Body of pancreas (tissue), 4 donors: ENCODE data around the gene EHMT1. TPM values are rescaled to one million over a fixed set of nuclear protein-coding genes. Genes with fewer than 3 reads are reported as not detected.
"Not testable (repeated sequence)": the region's sequence is repeated elsewhere in the genome, so short reads cannot be mapped to it uniquely, and the experiment has no call there.

Experiments
- ATAC-seq: fragments of 150-250 bp; one replicate; pipeline ENCODE4 v1.9.1; 2016
- DNase-seq, 4 donors: peaks; one replicate each; pipeline ENCODE4 v3.0.0-alpha.2; 2019
- H3K27ac ChIP-seq, 4 donors: fragments of 200-600 bp; sonication (generic); 1 replicate in 3 of 4; 2 replicates in 1 of 4; pipeline versions ENCODE4 v1.5.1 to v1.6.1; 2016 to 2019; ENCODE audit warnings: mild to moderate bottlenecking in 1 of 4, mixed read lengths in 1 of 4, moderate library complexity in 1 of 4
- H3K27me3 ChIP-seq, 2 donors: fragments of 200-600 bp; sonication (generic); one replicate each; pipeline ENCODE4 v1.6.0; 2016; ENCODE audit warnings: mild to moderate bottlenecking in 1 of 2
- H3K36me3 ChIP-seq, 2 donors: fragments of 200-600 bp; sonication (generic); replicated peaks in 1 of 2; 2 replicates each; pipeline ENCODE4 v1.5.1; 2016; ENCODE audit warnings: low read depth in 2 of 2; ENCODE audit not compliant: insufficient read depth in 1 of 2
- H3K4me1 ChIP-seq: fragments of 200-600 bp; sonication (generic); one replicate; pipeline ENCODE4 v1.6.0; 2016
- H3K4me3 ChIP-seq, 2 donors: fragments of 200-600 bp; sonication (generic); 1 replicate in 1 of 2; 2 replicates in 1 of 2; pipeline ENCODE4 v1.5.1; 2016 to 2019
- H3K9me3 ChIP-seq, 3 donors: fragments of 200-600 bp; sonication (generic); 1 replicate in 2 of 3; 2 replicates in 1 of 3; pipeline ENCODE4 v1.5.1; 2016
- CTCF ChIP-seq, 7 experiments: fragments of 450-650 bp in 4 of 7; fragments of 200-600 bp in 3 of 7; sonication (generic) in 3 of 7; IDR thresholded peaks; one replicate each; pipeline ENCODE4 v1.5.1; 2016 to 2019; ENCODE audit warnings: antibody characterized with exemption in 7 of 7
- POLR2A ChIP-seq, 3 donors: fragments of 450-650 bp; IDR thresholded peaks; one replicate each; pipeline ENCODE4 v1.6.1; 2016; ENCODE audit warnings: antibody characterized with exemption in 3 of 3, mild to moderate bottlenecking in 2 of 3
- WGBS, 2 donors: methylation state at CpG; one replicate each; pipeline ENCODE4 v1.1.5; 2017; 5-methylcytosine and 5-hydroxymethylcytosine counted together
- intact Hi-C: fragments of 100-400 bp; cut with DNase I; formaldehyde crosslinking; loops from one replicate; pipeline ENCODE4 v1.15.1; 2023
- total RNA-seq, 2 donors: library from RNA; depleted of rRNA; stranded (reverse); fragments of >200 nt; gene quantifications; one replicate each; pipeline ENCODE4 v1.1.0, GENCODE V29; 2016

Gene EHMT1
- total RNA-seq, 2 donors from 2014 or later = 41.0 to 65.9 TPM

- DNase-seq (no peak), ATAC-seq (no peak)
- Histone ChIP-seq H3K27me3 (peaks cover 0 to 10% of the 10 kb centered on the region in 2 donors), H3K4me1 (peaks cover 9% of the 10 kb centered on the region), H3K9me3 (no peaks in the 10 kb centered on the region), H3K36me3 (no peaks in the 10 kb centered on the region), H3K4me3 (no peak overlapping the region), H3K27ac (no peak overlapping the region)
- TF ChIP-seq POLR2A (IDR thresholded peaks at IDR 0.05) = no peak
- TF ChIP-seq CTCF (IDR thresholded peaks at IDR 0.05) = no peak
- WGBS, 2 donors = 60% methylated on average over 22 to 47 of the region's 47 CpGs
- intact Hi-C loops = no loop called here
These were observed 258.1 kb downstream of the EHMT1 start for GRCh38 chr9:137876781-137877386.

GRCh38 chr9:137877506-137878122, 258.8 kb downstream of the EHMT1 start, which contains the start of gene CACNA1B:
TSS of gene CACNA1B (plus strand) at chr9:137877782. CDS start at chr9:137877934, 152 bp downstream.
- WGBS, 2 donors = 4 to 5% methylated on average over 8 to 53 of the region's 95 CpGs
- H3K4me1 ChIP-seq, ATAC-seq: not testable (repeated sequence)

GRCh38 chr9:137878146-137878941, 259.5 kb downstream of the EHMT1 start:
- intact Hi-C loops = no loop called here
- peak in 2 of 4 donors; percentile 21 to 29 for DNase-seq
- TF ChIP-seq CTCF (IDR thresholded peaks at IDR 0.05) = no peak
- Histone ChIP-seq H3K36me3 (no peaks in the 10 kb centered on the region), H3K4me1 (peaks cover 9% of the 10 kb centered on the region), H3K9me3 (no peaks in the 10 kb centered on the region), H3K27ac (no peak overlapping the region), H3K4me3 (no peak overlapping the region), H3K27me3 (peaks cover 0 to 10% of the 10 kb centered on the region in 2 donors)
- whole genome bisulfite sequencing, 2 donors = 2% methylated on average over 87 of the region's 101 CpGs; no CpG with 5 or more reads in 1 of the 2 donors
- peak; percentile 18 for ATAC-seq

More at GRCh38 chr9:137877506-137878122, 258.8 kb downstream of the EHMT1 start, which contains the start of gene CACNA1B:
- H3K36me3 ChIP-seq, H3K27ac ChIP-seq, DNase-seq, intact Hi-C loops, H3K4me3 ChIP-seq, H3K9me3 ChIP-seq: not testable (repeated sequence)
- peaks cover 0 to 10% of the 10 kb centered on the region in 2 donors for H3K27me3 ChIP-seq

- Histone ChIP-seq H3K36me3 (no peaks in the 10 kb centered on the region), H3K27me3 (peaks cover 0 to 10% of the 10 kb centered on the region in 2 donors), H3K4me1 (peaks cover 9% of the 10 kb centered on the region), H3K9me3 (no peaks in the 10 kb centered on the region), H3K27ac (no peak overlapping the region), H3K4me3 (no peak overlapping the region)
- WGBS, 2 donors = 68 to 77% methylated on average over 14 to 19 of the region's 20 CpGs
- TF ChIP-seq CTCF (IDR thresholded peaks at IDR 0.05) (no peak), POLR2A (IDR thresholded peaks at IDR 0.05) (no peak)
- intact Hi-C loops = no loop called here
- ATAC-seq = no peak
- DNase-seq = no peak
These were observed 260.2 kb downstream of the EHMT1 start for GRCh38 chr9:137879052-137879451.

GRCh38 chr9:137879566-137880150, 260.9 kb downstream of the EHMT1 start:
- H3K27ac ChIP-seq = no peak overlapping the region
- no peak overlapping the region for H3K4me3 ChIP-seq
- intact Hi-C loops = no loop called here
- peaks cover 9% of the 10 kb centered on the region for H3K4me1 ChIP-seq
- no peaks in the 10 kb centered on the region for H3K36me3 ChIP-seq
- no peaks in the 10 kb centered on the region for H3K9me3 ChIP-seq
- no peak for TF ChIP-seq POLR2A (IDR thresholded peaks at IDR 0.05)
- TF ChIP-seq CTCF (IDR thresholded peaks at IDR 0.05) = no peak
- 73 to 85% methylated on average over 5 to 8 of the region's 8 CpGs for WGBS, 2 donors
- DNase-seq (no peak), ATAC-seq (no peak)
- H3K27me3 ChIP-seq = peaks cover 0 to 10% of the 10 kb centered on the region in 2 donors
